Gastrocnemius medialis (tissue), 4 donors: Measurements from ENCODE around the gene RPL13.

Source experiments
- CTCF ChIP-seq, 5 experiments: fragments of 450-650 bp in 3 of 5; fragments of 200-600 bp in 2 of 5; sonication (generic) in 2 of 5; IDR thresholded peaks in 4 of 5; conservative IDR thresholded peaks in 1 of 5; 1 replicate in 4 of 5; 2 replicates in 1 of 5; pipeline ENCODE4 v1.5.1; 2016 to 2019; ENCODE audit warnings: antibody characterized with exemption in 5 of 5, mild to moderate bottlenecking in 3 of 5, moderate library complexity in 3 of 5
- POLR2A ChIP-seq, 2 donors: fragments of 450-650 bp; IDR thresholded peaks; one replicate each; pipeline ENCODE4 v1.6.1; 2017; ENCODE audit warnings: antibody characterized with exemption in 2 of 2, mild to moderate bottlenecking in 2 of 2, moderate library complexity in 2 of 2

DNA sequence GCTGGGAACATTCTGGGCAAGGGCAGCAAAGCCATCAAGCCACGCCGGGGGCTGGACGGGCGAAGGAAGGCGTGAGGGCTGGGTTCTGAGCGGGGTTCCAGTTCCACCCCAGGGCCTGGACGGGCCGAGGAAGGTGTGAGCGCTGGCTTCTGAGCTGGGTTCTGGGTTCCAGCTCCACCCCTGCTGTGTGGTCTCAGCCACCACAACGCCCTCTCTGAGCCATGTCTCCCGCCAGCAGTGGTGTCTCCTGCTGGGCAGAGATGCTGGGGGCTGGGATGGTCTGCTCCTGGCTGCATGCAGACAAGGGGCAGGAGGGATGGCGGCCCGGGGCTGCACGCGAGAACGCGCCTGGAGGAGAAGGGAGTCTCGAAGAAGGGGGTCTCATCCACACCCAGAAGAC, 11.2 kb downstream of the RPL13 start:
- TF ChIP-seq CTCF (IDR thresholded peaks at IDR 0.05 in 4 of 5, conservative IDR thresholded peaks at IDR 0.05 in 1 of 5) (no peak), POLR2A (IDR thresholded peaks at IDR 0.05) (no peak)
